GM18517 (cell line): ENCODE results near the gene CYP4F22.
"Not testable (repeated sequence)": the region's sequence is repeated elsewhere in the genome, so short reads cannot be mapped to it uniquely, and the experiment has no call there.

Source experiments
- ATAC-seq: cut with Tn5 transposase; IDR thresholded peaks from one replicate; pipeline ENCODE4 v1.9.1; 2021; ENCODE audit warnings: mild to moderate bottlenecking, moderate library complexity; ENCODE audit not compliant: unreplicated experiment

CYP4F22 gene

GRCh38 chr19:15533522-15533830 is 25.2 kb downstream of the CYP4F22 start:
- not testable (repeated sequence) for ATAC-seq

GRCh38 chr19:15534957-15535864 is 26.9 kb downstream of the CYP4F22 start:
- no peak for ATAC-seq

- ATAC-seq, result no peak
Measured at GRCh38 chr19:15536350-15536749, 28.0 kb downstream of the CYP4F22 start.

- ATAC-seq, result no peak
Measured at GRCh38 chr19:15538774-15539173, 30.4 kb downstream of the CYP4F22 start.

- no peak for ATAC-seq
Measured at GRCh38 chr19:15539638-15540037, 31.3 kb downstream of the CYP4F22 start.

DNA sequence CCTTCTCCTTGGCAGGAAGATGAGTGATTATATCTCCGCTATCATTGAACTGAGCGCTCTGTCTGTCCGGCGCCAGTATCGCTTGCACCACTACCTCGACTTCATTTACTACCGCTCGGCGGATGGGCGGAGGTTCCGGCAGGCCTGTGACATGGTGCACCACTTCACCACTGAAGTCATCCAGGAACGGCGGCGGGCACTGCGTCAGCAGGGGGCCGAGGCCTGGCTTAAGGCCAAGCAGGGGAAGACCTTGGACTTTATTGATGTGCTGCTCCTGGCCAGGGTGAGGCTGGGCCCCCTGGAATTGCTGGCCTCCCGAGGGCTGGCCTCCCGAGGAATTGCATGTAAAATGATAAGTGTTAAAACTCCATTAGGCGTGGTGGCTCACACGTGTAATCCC is 32.1 kb downstream of the CYP4F22 start:
- no peak for ATAC-seq

DNA sequence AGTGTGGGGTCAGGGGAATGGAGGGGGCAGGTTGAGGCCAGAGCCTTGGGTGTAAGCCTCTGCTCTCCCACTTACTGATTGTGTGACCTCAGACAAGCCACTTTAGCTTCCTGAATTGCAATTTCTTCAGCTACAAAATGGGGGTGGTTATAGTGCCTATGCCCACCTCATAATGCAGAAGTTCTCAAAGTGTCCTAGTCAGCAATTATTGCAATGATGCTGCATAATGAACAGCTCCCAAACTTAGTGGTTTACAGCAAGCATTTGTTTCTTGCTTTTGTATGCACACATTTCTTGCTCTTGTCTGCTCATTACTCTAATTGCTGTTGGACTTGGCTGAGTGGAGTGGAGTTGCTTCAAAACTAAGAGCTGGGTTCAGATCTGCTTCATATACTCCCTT is 36.0 kb downstream of the CYP4F22 start:
- ATAC-seq, result no peak

DNA sequence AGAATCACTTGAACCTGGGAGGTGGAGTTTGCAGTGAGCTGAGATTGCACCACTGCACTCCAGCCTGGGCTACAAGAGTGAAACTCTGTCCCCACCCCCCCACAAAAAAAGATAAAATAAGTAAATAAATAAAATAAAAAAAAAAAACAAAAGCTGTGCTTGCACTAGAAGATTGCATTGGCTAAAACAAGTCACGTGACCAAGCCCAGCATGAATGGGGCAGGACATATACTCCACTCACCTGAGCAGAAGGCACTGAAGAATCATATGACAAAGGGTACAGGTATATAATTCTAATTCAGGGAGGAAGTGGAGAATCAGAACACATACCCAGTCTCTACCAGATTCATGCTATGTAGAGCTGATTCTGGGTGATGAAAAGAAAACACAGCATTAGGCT is 36.6 kb downstream of the CYP4F22 start:
- no peak for ATAC-seq

DNA sequence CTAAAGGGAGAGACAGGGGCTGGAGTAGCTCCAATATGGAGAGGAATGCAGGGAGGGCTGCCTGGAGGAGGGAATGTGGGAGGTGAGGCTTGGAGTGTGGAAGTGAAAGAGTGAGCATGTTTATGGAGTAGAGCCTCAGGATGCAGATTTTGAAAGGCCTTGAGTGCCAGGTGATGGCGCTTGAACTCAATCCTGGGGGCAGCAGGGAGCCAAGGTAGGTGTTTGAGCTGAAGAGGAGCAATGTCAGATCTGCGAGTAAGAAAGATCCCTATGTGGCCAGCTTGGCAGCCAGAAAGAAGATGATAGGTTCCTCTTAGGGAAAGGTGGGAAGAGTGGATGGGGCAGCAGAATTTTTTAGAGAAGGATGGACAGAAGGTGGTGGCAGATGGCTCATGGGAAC is 40.3 kb downstream of the CYP4F22 start:
- no peak for ATAC-seq

- ATAC-seq, result no peak
Measured at GRCh38 chr19:15549581-15549980, 41.3 kb downstream of the CYP4F22 start.

- no peak for ATAC-seq
Measured at GRCh38 chr19:15550273-15550672, 41.9 kb downstream of the CYP4F22 start.

DNA sequence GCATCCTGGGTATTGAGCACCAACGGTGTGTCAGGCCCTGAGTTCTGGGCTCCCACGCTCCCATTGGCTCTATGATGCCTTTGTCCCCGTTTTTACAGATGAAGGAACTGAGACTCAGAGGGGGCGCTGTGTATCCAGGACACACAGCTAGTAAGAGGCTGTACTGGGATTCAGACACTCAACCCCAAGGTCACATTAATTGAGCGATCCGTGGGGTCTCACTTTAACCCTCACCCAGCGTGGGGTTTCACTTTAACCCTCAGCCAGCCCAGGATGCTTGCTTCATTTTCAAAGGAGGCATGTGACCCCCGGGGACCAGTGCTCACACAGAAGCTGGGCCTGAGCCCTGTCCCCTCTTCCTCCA is 42.6 kb downstream of the CYP4F22 start:
- no peak for ATAC-seq

- no peak for ATAC-seq
Measured at GRCh38 chr19:15551293-15552004, 43.1 kb downstream of the CYP4F22 start.

- ATAC-seq, result no peak
Measured at GRCh38 chr19:15555021-15555420, 46.7 kb downstream of the CYP4F22 start.

DNA sequence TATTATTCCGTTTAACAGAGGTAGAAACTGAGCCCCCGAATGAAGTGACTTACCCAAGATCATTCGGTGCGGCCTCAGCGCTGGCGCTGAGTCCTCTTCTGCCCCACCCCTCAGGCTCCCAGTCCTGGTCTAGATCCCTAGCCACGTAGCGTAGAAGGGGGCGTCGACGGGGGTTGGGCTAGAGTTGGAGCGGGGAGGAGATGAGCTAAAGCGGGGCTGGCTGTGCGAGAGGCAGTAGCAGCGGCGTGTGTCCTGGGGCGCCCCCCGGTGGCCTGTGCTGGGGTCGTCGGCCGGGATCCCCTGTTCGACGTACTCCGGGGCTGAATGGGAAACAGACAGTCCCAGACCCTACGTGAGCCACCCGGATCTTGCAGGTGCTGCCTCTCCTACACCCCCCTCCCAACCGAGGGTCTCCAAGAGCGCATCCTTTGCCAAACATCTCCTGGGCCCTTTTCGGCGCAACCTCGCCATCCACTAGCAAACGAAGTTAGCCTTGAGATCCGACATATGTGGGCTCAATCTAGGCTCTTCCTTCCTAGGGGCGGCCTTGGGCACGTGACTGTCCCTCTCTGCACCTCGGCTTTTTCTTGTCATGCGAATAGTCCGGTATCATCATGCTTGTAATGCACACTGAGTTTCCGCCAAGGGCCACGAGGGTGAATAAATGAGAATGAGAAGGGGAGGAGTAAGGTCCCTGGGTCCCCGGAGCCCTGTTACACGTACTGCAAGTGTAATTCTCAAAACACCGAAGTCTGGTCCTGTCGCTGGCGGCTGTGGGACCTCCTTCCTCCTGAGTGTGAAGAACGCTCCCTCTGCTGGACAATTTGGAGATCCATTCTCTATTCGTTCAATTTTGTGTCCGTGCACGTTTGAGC is 47.7 kb downstream of the CYP4F22 start:
- ATAC-seq, result peak; percentile 73

GRCh38 chr19:15556634-15557181 is 48.4 kb downstream of the CYP4F22 start:
- no peak for ATAC-seq

DNA sequence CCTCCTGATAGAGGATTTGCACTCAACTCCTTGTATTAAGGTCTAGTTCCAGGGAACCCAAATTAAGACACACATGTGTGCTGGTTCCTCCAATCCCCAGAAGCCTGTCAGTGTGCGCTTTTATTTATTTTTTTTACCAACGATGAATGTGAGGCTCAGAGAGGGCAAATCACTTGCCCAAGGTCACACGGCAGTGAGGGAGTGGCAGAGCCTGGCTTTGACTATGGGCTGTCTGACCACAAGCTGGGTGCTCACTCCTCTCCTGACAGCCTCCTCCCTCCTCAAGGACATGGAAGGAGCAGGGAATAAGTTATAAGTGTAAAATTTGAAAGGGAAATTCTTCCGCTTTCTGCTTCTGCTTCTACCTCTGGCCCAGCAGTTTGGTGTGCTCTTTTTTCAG is 48.9 kb downstream of the CYP4F22 start:
- no peak for ATAC-seq

GRCh38 chr19:15562145-15562544 is 53.8 kb downstream of the CYP4F22 start:
- no peak for ATAC-seq

DNA sequence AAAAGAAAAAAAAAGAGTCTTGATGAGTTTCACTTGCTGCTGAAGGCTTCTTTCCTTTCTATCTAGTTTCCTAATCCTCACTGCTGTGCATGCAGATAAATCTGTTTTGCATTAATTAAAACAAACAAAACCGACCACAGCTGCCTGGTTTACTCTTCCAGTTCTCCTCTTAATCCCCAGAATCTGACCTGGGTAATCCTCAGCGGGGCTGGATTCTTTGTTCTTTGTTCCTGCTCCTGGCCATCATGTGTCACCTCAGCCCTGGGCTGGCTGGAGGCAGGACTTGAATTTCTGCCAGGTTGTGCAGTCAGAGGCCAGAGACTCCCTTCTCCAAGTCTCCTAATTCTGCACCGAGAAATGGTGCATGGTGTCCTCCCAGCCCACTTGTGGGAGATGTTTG is 54.5 kb downstream of the CYP4F22 start:
- ATAC-seq, result no peak

DNA sequence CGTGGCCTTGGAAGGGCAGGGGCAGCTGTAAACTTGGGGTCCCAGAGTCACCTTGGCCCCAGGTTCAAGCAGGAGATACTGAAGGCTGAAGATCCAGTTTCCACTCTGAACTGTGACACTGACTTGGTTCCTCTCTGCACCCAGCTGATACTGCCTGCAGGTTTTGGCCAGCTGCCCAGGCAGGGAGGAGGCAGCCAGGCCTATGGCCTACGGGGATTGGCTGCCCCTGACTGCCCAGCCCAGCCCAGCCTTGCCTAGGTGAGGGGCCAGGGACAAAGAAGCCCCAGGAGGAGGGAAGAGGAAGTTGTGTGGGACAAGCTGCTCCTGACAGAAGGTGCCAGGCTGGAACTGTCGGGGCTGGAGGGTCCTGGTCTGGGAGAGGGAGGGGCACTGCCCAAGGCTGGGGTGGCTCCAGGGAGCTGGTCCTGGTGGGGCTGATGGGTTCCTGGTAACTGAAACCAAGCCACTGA is 55.0 kb downstream of the CYP4F22 start:
- ATAC-seq, result no peak

- no peak for ATAC-seq
Measured at GRCh38 chr19:15563931-15564330, 55.6 kb downstream of the CYP4F22 start.
